Measurements from ENCODE around the gene EGFLAM.

DNA sequence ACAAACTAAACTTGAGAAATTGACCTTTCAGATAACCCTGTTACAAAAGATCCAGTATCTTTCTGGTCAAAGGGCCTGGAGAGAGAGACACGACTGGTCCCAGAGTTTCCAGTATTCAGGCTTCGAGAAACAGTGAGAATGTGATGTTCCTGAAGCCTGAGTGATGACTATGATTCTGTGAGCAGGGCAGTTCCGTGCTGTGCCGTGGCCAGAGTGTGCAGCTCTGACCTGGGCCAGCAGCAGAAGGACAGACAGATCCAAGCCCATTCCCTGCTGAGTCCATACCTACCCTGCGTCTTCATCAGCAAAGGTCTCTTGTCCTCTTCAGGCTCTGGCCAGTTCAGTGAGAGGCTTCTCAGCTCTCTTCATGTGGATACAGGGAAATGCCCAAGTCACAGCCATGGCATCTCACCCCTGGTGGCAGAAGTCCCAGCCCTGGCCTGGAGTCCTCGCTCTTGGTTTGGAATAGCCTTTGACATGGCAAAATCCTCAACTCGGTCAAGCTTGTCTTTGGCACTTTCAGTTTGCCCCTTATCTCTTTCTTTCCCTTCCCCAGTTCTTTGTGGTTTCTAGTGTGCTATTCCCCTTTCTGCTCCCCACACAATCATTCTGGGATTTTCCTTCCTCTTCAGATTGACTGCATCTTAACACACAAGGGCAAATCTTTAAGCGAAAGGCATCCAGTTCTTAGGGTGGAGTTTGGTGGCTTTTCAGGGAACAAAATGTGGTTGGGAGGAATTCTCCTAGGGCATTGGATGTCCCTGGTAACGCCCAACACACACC lies 190.4 kb downstream of the EGFLAM start:
- TF ChIP-seq POLR2A (IDR thresholded peaks at IDR 0.05) (no peak), CTCF (IDR thresholded peaks at IDR 0.05) (no peak), POLR2AphosphoS5 (IDR thresholded peaks at IDR 0.05) (no peak), EP300 (IDR thresholded peaks at IDR 0.05; ENCODE audit: low read depth) (no peak)
